Nephron (organoid): ENCODE measurements around the gene GALNT2.

Experiments
- H3K27ac Mint-ChIP-seq, 3 experiments: 2 replicates each; pipeline ENCODE4 v1.8.0; 2020; ENCODE audit warnings: mixed read lengths in 3 of 3, mild to moderate bottlenecking in 2 of 3, moderate library complexity in 1 of 3
- H3K27me3 Mint-ChIP-seq: 2 replicates; pipeline ENCODE4 v1.8.0; 2021; ENCODE audit warnings: low read depth, mild to moderate bottlenecking, moderate library complexity, mixed read lengths
- H3K36me3 Mint-ChIP-seq: 2 replicates; pipeline ENCODE4 v1.8.0; 2020; ENCODE audit warnings: low read depth, mixed read lengths
- H3K4me1 Mint-ChIP-seq: 2 replicates; pipeline ENCODE4 v1.8.0; 2020; ENCODE audit warnings: mixed read lengths
- H3K4me3 Mint-ChIP-seq, 3 experiments: 2 replicates each; pipeline ENCODE4 v1.8.0; 2020; ENCODE audit warnings: mild to moderate bottlenecking in 3 of 3, mixed read lengths in 3 of 3, moderate library complexity in 2 of 3
- H3K9me3 Mint-ChIP-seq: 2 replicates; pipeline ENCODE4 v1.8.0; 2020; ENCODE audit warnings: mixed read lengths
- CTCF ChIP-seq, 3 experiments: fragments of 200-600 bp; sonication (generic); IDR thresholded peaks; one replicate each; pipeline ENCODE4 v1.5.0; 2021; ENCODE audit warnings: antibody characterized with exemption in 3 of 3; ENCODE audit not compliant: unreplicated experiment in 3 of 3

Gene GALNT2

GRCh38 chr1:230152999-230153398 is 86.0 kb downstream of the GALNT2 start:
- Mint-ChIP-seq H3K27me3 (peaks cover 8% of the 10 kb centered on the region), H3K36me3 (peaks cover 6% of the 10 kb centered on the region), H3K27ac (peak overlapping the region; percentile 88 to 94 (median 91)), H3K9me3 (no peaks in the 10 kb centered on the region), H3K4me1 (peaks cover 83% of the 10 kb centered on the region), H3K4me3 (no peak overlapping the region)
- TF ChIP-seq CTCF (IDR thresholded peaks at IDR 0.05; ENCODE audit: unreplicated experiment in 3 of 3) = no peak

- no peaks in the 10 kb centered on the region for H3K9me3 Mint-ChIP-seq
- peaks cover 6% of the 10 kb centered on the region for H3K36me3 Mint-ChIP-seq
- peaks cover 5% of the 10 kb centered on the region for H3K27me3 Mint-ChIP-seq
- peak overlapping the region; percentile 88 to 94 (median 91) for H3K27ac Mint-ChIP-seq
- TF ChIP-seq CTCF (IDR thresholded peaks at IDR 0.05; ENCODE audit: unreplicated experiment in 3 of 3) = no peak
- peaks cover 90% of the 10 kb centered on the region for H3K4me1 Mint-ChIP-seq
- H3K4me3 Mint-ChIP-seq = no peak overlapping the region
Observed at GRCh38 chr1:230153641-230154296, 86.7 kb downstream of the GALNT2 start.

GRCh38 chr1:230155021-230155420 is 88.0 kb downstream of the GALNT2 start:
- H3K27me3 Mint-ChIP-seq = peaks cover 5% of the 10 kb centered on the region
- peaks cover 92% of the 10 kb centered on the region for H3K4me1 Mint-ChIP-seq
- no peak for TF ChIP-seq CTCF (IDR thresholded peaks at IDR 0.05; ENCODE audit: unreplicated experiment in 3 of 3)
- H3K36me3 Mint-ChIP-seq = peaks cover 6% of the 10 kb centered on the region
- H3K4me3 Mint-ChIP-seq = no peak overlapping the region
- H3K9me3 Mint-ChIP-seq = no peaks in the 10 kb centered on the region
- peak overlapping the region in 2 of 3 experiments; percentile 17 to 94 for H3K27ac Mint-ChIP-seq

GRCh38 chr1:230156068-230156467 is 89.0 kb downstream of the GALNT2 start:
- Mint-ChIP-seq H3K4me3 (no peak overlapping the region), H3K27me3 (peaks cover 5% of the 10 kb centered on the region), H3K27ac (peak overlapping the region; percentile 16 to 67 (median 17)), H3K4me1 (peaks cover 83% of the 10 kb centered on the region), H3K36me3 (peaks cover 6% of the 10 kb centered on the region), H3K9me3 (no peaks in the 10 kb centered on the region)
- TF ChIP-seq CTCF (IDR thresholded peaks at IDR 0.05; ENCODE audit: unreplicated experiment in 3 of 3) = no peak

GRCh38 chr1:230156536-230156935 is 89.5 kb downstream of the GALNT2 start:
- Mint-ChIP-seq H3K9me3 (no peaks in the 10 kb centered on the region), H3K36me3 (peaks cover 6% of the 10 kb centered on the region), H3K4me1 (peaks cover 79% of the 10 kb centered on the region), H3K4me3 (no peak overlapping the region), H3K27me3 (peaks cover 5% of the 10 kb centered on the region), H3K27ac (peak overlapping the region in 2 of 3 experiments; percentile 14 to 57)
- TF ChIP-seq CTCF (IDR thresholded peaks at IDR 0.05; ENCODE audit: unreplicated experiment in 3 of 3) = no peak
